ENCODE measurements around the gene GCN1.

DNA sequence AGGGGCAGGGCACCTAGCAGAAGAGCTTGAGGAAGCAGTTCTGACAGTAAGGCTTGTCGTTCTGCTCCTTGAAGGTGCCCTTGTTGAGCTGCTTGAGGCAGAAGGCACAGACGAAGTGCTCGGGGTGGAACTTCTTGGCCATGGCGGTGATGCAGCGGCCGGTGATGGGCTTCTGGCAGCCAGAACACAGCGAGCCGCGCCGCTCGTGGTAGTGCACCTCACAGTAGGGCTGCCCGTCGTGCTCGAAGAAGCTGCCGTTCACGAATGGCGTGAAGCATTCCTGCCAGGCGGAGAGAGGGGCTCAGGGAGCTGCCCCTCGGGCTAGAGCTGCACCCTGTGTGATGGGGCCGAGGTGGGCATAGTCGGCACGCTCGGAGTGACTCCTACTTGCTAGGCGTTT lies 17.8 kb upstream of the GCN1 start:
- TF ChIP-seq, protein P1, sequence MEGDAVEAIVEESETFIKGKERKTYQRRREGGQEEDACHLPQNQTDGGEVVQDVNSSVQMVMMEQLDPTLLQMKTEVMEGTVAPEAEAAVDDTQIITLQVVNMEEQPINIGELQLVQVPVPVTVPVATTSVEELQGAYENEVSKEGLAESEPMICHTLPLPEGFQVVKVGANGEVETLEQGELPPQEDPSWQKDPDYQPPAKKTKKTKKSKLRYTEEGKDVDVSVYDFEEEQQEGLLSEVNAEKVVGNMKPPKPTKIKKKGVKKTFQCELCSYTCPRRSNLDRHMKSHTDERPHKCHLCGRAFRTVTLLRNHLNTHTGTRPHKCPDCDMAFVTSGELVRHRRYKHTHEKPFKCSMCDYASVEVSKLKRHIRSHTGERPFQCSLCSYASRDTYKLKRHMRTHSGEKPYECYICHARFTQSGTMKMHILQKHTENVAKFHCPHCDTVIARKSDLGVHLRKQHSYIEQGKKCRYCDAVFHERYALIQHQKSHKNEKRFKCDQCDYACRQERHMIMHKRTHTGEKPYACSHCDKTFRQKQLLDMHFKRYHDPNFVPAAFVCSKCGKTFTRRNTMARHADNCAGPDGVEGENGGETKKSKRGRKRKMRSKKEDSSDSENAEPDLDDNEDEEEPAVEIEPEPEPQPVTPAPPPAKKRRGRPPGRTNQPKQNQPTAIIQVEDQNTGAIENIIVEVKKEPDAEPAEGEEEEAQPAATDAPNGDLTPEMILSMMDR (IDR thresholded peaks at IDR 0.05): no peak
- TF ChIP-seq POLR2A (IDR thresholded peaks at IDR 0.05): no peak

Data from body of pancreas (tissue), 4 donors.